ENCODE results near the gene GSTCD. TPM values are rescaled to one million over a fixed set of nuclear protein-coding genes. Genes with fewer than 3 reads are reported as not detected.

GSTCD gene
- total RNA-seq, 1 experiment from 2014 or later = 21.7 TPM

DNA sequence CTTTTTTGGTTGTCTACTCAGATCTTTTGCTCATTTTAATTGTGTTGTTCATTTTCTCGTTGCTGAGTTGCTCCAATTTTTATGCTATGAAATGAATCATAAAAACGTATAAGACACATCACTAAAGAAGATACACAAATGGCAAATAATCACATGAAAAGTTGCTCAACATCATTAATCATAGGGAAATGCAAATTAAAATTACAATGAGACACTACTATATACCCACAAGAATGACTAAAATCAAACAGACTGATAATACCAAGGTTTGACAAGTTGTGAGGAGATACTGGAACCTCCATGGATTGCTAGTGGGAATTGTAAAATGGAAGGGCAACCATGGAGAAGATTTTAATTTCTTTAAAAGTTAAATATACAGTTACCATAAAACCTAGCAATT is 17.0 kb downstream of the GSTCD start:
- Mint-ChIP-seq H3K36me3 (peaks cover 43% of the 10 kb centered on the region), H3K4me3 (no peak overlapping the region), H3K27ac (no peak overlapping the region), H3K4me1 (no peaks in the 10 kb centered on the region), H3K27me3 (ENCODE audit: low read depth) (no peaks in the 10 kb centered on the region), H3K9me3 (peaks cover 20% of the 10 kb centered on the region)
- DNase-seq (ENCODE audit: low spot score) = no peak
- ChIA-PET POLR2A (no interaction called here), CTCF (no interaction called here)
- ATAC-seq = no peak
- TF ChIP-seq ELF4 (CRISPR knock-in tag; IDR thresholded peaks at IDR 0.05; ENCODE audit: low read depth) = no peak
- TF ChIP-seq FOXP1 (CRISPR knock-in tag; IDR thresholded peaks at IDR 0.05; ENCODE audit: borderline replicate concordance) = no peak
- TF ChIP-seq, protein P1, sequence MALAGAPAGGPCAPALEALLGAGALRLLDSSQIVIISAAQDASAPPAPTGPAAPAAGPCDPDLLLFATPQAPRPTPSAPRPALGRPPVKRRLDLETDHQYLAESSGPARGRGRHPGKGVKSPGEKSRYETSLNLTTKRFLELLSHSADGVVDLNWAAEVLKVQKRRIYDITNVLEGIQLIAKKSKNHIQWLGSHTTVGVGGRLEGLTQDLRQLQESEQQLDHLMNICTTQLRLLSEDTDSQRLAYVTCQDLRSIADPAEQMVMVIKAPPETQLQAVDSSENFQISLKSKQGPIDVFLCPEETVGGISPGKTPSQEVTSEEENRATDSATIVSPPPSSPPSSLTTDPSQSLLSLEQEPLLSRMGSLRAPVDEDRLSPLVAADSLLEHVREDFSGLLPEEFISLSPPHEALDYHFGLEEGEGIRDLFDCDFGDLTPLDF (CRISPR knock-in tag; IDR thresholded peaks at IDR 0.05) = no peak
- no peak for TF ChIP-seq SMAD3 (CRISPR knock-in tag; IDR thresholded peaks at IDR 0.05; ENCODE audit: borderline replicate concordance)
- TF ChIP-seq NFYB (CRISPR knock-in tag; conservative IDR thresholded peaks at IDR 0.05; ENCODE audit: low read depth) = no peak
- TF ChIP-seq, protein P2, sequence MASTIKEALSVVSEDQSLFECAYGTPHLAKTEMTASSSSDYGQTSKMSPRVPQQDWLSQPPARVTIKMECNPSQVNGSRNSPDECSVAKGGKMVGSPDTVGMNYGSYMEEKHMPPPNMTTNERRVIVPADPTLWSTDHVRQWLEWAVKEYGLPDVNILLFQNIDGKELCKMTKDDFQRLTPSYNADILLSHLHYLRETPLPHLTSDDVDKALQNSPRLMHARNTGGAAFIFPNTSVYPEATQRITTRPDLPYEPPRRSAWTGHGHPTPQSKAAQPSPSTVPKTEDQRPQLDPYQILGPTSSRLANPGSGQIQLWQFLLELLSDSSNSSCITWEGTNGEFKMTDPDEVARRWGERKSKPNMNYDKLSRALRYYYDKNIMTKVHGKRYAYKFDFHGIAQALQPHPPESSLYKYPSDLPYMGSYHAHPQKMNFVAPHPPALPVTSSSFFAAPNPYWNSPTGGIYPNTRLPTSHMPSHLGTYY (CRISPR knock-in tag; IDR thresholded peaks at IDR 0.05) = no peak
- no peak for TF ChIP-seq TEAD1 (CRISPR knock-in tag; IDR thresholded peaks at IDR 0.05)
- no peak for TF ChIP-seq EMX1 (CRISPR knock-in tag; IDR thresholded peaks at IDR 0.05)
- TF ChIP-seq, protein P3, sequence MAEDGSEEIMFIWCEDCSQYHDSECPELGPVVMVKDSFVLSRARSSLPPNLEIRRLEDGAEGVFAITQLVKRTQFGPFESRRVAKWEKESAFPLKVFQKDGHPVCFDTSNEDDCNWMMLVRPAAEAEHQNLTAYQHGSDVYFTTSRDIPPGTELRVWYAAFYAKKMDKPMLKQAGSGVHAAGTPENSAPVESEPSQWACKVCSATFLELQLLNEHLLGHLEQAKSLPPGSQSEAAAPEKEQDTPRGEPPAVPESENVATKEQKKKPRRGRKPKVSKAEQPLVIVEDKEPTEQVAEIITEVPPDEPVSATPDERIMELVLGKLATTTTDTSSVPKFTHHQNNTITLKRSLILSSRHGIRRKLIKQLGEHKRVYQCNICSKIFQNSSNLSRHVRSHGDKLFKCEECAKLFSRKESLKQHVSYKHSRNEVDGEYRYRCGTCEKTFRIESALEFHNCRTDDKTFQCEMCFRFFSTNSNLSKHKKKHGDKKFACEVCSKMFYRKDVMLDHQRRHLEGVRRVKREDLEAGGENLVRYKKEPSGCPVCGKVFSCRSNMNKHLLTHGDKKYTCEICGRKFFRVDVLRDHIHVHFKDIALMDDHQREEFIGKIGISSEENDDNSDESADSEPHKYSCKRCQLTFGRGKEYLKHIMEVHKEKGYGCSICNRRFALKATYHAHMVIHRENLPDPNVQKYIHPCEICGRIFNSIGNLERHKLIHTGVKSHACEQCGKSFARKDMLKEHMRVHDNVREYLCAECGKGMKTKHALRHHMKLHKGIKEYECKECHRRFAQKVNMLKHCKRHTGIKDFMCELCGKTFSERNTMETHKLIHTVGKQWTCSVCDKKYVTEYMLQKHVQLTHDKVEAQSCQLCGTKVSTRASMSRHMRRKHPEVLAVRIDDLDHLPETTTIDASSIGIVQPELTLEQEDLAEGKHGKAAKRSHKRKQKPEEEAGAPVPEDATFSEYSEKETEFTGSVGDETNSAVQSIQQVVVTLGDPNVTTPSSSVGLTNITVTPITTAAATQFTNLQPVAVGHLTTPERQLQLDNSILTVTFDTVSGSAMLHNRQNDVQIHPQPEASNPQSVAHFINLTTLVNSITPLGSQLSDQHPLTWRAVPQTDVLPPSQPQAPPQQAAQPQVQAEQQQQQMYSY (CRISPR knock-in tag; IDR thresholded peaks at IDR 0.05) = no peak
- no peak for TF ChIP-seq MYBL2 (CRISPR knock-in tag; IDR thresholded peaks at IDR 0.05)
- TF ChIP-seq, protein P4, sequence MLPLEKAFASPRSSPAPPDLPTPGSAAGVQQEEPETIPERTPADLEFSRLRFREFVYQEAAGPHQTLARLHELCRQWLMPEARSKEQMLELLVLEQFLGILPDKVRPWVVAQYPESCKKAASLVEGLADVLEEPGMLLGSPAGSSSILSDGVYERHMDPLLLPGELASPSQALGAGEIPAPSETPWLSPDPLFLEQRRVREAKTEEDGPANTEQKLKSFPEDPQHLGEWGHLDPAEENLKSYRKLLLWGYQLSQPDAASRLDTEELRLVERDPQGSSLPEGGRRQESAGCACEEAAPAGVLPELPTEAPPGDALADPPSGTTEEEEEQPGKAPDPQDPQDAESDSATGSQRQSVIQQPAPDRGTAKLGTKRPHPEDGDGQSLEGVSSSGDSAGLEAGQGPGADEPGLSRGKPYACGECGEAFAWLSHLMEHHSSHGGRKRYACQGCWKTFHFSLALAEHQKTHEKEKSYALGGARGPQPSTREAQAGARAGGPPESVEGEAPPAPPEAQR (CRISPR knock-in tag; IDR thresholded peaks at IDR 0.05) = no peak
- TF ChIP-seq, protein P5, sequence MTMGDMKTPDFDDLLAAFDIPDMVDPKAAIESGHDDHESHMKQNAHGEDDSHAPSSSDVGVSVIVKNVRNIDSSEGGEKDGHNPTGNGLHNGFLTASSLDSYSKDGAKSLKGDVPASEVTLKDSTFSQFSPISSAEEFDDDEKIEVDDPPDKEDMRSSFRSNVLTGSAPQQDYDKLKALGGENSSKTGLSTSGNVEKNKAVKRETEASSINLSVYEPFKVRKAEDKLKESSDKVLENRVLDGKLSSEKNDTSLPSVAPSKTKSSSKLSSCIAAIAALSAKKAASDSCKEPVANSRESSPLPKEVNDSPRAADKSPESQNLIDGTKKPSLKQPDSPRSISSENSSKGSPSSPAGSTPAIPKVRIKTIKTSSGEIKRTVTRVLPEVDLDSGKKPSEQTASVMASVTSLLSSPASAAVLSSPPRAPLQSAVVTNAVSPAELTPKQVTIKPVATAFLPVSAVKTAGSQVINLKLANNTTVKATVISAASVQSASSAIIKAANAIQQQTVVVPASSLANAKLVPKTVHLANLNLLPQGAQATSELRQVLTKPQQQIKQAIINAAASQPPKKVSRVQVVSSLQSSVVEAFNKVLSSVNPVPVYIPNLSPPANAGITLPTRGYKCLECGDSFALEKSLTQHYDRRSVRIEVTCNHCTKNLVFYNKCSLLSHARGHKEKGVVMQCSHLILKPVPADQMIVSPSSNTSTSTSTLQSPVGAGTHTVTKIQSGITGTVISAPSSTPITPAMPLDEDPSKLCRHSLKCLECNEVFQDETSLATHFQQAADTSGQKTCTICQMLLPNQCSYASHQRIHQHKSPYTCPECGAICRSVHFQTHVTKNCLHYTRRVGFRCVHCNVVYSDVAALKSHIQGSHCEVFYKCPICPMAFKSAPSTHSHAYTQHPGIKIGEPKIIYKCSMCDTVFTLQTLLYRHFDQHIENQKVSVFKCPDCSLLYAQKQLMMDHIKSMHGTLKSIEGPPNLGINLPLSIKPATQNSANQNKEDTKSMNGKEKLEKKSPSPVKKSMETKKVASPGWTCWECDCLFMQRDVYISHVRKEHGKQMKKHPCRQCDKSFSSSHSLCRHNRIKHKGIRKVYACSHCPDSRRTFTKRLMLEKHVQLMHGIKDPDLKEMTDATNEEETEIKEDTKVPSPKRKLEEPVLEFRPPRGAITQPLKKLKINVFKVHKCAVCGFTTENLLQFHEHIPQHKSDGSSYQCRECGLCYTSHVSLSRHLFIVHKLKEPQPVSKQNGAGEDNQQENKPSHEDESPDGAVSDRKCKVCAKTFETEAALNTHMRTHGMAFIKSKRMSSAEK (CRISPR knock-in tag; IDR thresholded peaks at IDR 0.05; ENCODE audit: borderline replicate concordance) = no peak
- TF ChIP-seq, protein P6, sequence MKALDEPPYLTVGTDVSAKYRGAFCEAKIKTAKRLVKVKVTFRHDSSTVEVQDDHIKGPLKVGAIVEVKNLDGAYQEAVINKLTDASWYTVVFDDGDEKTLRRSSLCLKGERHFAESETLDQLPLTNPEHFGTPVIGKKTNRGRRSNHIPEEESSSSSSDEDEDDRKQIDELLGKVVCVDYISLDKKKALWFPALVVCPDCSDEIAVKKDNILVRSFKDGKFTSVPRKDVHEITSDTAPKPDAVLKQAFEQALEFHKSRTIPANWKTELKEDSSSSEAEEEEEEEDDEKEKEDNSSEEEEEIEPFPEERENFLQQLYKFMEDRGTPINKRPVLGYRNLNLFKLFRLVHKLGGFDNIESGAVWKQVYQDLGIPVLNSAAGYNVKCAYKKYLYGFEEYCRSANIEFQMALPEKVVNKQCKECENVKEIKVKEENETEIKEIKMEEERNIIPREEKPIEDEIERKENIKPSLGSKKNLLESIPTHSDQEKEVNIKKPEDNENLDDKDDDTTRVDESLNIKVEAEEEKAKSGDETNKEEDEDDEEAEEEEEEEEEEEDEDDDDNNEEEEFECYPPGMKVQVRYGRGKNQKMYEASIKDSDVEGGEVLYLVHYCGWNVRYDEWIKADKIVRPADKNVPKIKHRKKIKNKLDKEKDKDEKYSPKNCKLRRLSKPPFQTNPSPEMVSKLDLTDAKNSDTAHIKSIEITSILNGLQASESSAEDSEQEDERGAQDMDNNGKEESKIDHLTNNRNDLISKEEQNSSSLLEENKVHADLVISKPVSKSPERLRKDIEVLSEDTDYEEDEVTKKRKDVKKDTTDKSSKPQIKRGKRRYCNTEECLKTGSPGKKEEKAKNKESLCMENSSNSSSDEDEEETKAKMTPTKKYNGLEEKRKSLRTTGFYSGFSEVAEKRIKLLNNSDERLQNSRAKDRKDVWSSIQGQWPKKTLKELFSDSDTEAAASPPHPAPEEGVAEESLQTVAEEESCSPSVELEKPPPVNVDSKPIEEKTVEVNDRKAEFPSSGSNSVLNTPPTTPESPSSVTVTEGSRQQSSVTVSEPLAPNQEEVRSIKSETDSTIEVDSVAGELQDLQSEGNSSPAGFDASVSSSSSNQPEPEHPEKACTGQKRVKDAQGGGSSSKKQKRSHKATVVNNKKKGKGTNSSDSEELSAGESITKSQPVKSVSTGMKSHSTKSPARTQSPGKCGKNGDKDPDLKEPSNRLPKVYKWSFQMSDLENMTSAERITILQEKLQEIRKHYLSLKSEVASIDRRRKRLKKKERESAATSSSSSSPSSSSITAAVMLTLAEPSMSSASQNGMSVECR (CRISPR knock-in tag; IDR thresholded peaks at IDR 0.05; ENCODE audit: borderline replicate concordance) = no peak
- TF ChIP-seq, protein P7, sequence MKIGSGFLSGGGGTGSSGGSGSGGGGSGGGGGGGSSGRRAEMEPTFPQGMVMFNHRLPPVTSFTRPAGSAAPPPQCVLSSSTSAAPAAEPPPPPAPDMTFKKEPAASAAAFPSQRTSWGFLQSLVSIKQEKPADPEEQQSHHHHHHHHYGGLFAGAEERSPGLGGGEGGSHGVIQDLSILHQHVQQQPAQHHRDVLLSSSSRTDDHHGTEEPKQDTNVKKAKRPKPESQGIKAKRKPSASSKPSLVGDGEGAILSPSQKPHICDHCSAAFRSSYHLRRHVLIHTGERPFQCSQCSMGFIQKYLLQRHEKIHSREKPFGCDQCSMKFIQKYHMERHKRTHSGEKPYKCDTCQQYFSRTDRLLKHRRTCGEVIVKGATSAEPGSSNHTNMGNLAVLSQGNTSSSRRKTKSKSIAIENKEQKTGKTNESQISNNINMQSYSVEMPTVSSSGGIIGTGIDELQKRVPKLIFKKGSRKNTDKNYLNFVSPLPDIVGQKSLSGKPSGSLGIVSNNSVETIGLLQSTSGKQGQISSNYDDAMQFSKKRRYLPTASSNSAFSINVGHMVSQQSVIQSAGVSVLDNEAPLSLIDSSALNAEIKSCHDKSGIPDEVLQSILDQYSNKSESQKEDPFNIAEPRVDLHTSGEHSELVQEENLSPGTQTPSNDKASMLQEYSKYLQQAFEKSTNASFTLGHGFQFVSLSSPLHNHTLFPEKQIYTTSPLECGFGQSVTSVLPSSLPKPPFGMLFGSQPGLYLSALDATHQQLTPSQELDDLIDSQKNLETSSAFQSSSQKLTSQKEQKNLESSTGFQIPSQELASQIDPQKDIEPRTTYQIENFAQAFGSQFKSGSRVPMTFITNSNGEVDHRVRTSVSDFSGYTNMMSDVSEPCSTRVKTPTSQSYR (CRISPR knock-in tag; IDR thresholded peaks at IDR 0.05) = no peak
- TF ChIP-seq ZNF396 (CRISPR knock-in tag; IDR thresholded peaks at IDR 0.05; ENCODE audit: borderline replicate concordance) = no peak
- no peak for TF ChIP-seq JAZF1 (CRISPR knock-in tag; IDR thresholded peaks at IDR 0.05)
- no peak for TF ChIP-seq ZNF219 (CRISPR knock-in tag; IDR thresholded peaks at IDR 0.05; ENCODE audit: borderline replicate concordance)

Data from WTC11 (cell line).